22Rv1 (cell line): ENCODE measurements around the gene KLK11.

Experiments used
- CTCF ChIP-seq: fragments of 450-650 bp; IDR thresholded peaks from 2 replicates; pipeline ENCODE4 v1.5.1; 2017; ENCODE audit warnings: mild to moderate bottlenecking
- ZFX ChIP-seq: fragments of 450-650 bp; IDR thresholded peaks from 2 replicates; pipeline ENCODE4 v1.6.1; 2017; ENCODE audit warnings: antibody characterized with exemption, borderline replicate concordance

- TF ChIP-seq CTCF (no peak), ZFX (no peak)
These were observed 26.0 kb downstream of the KLK11 start for GRCh38 chr19:51000426-51000825.
